Stimulated activated CD8-positive, alpha-beta memory T cell treated with anti-CD3 and anti-CD28 coated beads, Interleukin-12 subunit alpha, Interleukin-12 subunit beta, amount 100 ng/mL, for 1 hour (primary cell): ENCODE data around the gene CCL25.
"Not testable (repeated sequence)": the region's sequence is repeated elsewhere in the genome, so short reads cannot be mapped to it uniquely, and the experiment has no call there.

Experiments
- DNase-seq: peaks from one replicate; pipeline ENCODE4 v3.0.0-alpha.2; 2020; ENCODE audit warnings: low read depth

CCL25 gene

DNA sequence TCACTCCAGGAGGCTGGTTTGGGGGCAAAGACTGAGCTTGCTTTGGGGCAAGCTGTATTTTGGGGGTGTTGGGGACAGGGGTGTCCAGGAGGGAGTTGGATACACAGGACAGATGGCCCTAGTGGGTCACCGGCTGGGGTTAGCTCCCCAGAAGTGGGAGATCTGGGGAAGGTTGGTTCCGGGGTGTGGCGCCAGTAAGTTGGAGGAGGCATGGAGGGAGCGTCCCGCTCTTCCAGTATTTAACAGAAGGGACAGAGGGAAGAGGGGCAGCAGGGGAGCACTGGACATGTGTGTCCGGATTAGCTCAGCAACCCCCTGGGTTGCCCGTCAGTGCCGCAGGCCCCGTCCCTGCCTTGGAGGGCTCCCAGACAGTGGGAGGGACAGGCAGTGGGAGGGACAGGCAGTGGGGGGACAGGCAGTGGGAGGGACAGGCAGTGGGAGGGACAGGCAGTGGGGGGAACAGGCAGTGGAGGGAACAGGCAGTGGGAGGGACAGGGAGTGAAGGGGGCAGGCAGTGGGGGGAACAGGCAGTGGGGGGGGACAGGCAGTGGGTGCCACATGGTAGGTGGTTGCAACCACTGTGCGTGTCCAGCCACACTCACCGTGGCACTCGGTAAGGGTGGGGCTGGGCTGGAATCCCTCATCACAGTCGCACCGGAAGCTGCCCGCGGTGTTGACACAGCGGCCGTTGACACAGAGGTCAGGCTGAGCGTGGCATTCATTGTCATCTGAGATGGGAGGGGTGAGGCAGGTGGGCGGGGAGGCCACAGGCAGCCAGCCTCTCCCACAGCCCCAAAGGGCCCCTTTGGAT, 33.2 kb downstream of the CCL25 start:
- DNase-seq: no peak

DNA sequence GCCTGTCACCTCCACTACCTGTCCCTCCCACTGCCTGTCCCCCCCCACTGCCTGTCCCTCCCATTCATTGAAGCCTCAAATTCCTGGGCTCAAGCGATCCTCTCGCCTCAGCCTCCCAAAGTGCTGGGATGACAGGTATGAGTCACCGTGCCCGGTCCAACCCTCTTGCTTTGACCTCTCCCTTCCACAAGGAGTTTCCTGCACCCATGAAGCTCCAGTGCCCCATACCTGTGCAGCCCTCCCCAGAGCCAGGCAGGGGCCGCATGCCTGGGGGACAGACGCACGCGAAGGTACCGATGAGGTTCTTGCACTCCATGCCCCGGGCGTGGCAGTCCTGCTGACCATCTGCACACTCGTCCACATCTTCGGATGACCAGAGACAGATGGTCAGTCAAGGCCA, 34.3 kb downstream of the CCL25 start:
- no peak for DNase-seq

DNA sequence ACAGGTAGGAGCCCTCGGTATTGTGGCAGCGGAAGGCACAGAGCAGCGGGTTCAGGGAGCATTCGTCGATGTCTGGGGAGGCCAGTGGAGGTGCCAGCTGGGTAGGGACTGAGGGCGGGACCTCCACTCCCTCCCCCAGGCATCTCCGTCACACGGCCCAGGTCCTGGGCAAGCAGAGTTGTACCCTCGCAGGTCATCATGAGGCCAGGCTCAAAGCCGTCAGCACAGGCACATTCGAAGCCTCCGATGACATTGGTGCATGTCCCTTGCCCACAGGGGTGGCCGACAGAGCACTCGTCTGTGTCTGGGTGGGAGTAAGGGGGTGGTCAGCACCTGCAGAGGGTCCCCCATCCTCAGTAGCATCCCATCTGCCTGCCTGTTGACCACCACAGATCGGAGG, 35.3 kb downstream of the CCL25 start:
- DNase-seq: no peak

DNA sequence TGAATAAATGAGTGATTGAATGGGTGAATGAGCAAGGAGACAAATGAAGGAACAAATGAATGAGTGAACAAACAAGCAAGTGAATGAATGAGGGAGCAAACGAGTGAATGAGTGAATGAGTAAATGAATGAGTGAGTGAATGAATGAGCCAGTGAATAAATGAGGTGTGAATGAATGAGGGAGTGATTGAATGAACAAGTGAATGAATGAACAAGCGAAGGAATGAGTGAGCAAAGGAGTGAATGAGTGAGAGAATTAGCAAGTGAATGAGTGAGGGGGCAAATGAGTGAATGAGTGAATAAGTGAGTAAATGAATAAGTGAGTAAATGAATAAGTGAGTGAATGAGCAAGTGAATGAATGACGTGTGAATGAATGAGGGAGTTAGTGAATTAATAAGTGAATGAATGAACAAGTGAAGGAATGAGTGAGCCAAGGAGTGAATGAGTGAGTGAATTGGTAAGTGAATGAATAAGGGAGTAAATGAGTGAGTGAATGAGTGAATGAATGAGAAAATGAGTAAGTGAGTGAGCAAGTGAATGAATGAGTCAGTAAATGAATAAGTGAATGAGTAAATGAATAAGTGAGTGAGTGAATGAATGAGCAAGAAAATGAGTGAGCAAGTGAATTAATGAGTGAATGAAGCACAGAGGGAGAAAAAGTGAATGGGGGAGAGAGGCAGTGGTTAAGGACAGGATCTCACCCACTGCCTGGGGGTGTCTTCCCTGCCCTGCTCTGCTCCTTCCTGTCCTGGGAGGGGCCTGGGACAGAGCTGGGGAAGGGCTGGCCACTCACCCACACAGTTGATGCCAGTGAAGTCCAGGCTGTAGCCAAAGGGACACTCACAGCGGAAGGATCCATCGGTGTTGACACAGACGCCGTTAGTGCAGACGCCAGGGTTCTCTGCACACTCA, 36.4 kb downstream of the CCL25 start:
- DNase-seq: no peak

DNA sequence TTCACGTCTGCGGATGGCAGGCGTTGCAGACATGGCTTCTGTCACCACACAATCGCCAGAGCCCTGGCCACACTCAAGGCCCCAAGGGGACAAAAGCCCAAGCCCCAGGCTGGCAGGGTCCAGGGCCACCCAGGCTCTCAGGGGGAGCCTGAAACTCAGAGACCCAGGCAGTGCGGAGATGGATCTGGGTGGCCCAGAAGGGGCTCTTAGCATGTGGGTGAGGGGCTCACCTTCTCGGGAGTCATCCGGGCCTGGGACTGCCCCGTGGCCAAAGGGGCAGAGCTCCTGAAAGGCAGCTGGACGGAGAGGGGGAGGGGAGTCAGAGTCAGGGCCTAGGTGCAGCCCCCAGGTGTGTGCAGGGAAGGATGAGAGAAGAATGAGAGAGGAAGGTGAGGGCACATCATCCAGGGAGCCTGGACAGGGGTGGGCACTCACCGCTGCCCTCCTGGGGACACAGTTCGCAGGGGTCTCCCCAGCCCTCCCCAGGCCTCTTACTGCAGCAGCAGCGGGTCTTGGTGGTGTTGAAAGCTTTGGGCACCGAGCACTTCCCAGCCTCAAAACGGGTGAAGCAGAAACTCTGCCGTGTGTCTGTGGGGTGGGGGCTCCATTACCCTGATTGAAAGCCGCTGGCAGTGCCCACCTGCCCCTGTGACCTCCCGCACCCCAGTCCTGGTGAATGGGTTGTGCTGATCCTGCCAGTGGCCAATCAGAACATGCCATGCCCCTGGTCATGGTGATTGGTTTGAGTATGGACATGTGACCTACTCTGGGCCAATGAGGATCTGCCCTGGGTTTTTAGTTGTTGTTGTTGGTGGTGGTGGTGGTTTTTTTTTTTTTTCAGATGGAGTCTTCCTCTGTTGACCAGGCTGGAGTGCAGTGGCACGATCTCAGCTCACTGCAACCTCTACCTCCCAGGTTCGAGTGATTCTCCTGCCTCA, 37.4 kb downstream of the CCL25 start:
- DNase-seq: no peak

DNA sequence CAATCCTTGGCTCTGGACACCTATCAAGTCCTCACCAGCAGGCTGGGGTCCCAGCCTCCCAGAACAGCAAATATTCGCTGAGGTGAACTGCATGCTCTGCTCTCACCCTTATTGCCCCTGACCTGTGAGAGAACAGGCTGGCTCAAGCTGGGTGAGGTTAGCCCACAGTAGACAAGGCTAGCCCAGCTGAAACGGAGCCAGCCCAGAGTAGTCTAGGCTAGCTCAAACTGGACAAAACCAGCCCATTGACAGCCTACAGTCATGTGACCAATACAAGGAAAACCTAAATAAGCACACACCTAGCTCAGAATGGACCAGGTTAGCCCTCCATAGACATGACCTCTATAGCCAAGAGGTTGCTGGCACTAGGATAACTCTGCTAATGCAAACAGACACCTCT, 38.4 kb downstream of the CCL25 start:
- no peak for DNase-seq

DNA sequence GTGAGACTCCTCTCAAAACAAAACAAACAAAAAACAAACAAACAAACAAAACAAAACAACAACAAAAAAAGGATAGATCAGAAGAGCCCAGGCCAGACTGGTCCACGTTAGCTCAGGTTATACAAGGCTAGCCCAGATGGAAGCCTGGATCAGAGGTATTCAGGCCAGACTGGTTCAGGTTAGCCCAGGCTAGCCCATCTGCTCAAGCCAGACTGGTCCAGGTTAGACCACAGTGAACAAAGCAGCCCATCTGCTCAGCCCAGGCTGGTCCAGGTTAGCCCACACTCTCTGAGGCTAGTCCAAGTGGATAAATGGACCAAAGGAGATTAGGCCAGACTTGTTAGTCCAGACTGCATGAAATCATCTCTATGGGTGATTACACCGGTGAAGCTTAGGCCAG, 41.2 kb downstream of the CCL25 start:
- DNase-seq: no peak

DNA sequence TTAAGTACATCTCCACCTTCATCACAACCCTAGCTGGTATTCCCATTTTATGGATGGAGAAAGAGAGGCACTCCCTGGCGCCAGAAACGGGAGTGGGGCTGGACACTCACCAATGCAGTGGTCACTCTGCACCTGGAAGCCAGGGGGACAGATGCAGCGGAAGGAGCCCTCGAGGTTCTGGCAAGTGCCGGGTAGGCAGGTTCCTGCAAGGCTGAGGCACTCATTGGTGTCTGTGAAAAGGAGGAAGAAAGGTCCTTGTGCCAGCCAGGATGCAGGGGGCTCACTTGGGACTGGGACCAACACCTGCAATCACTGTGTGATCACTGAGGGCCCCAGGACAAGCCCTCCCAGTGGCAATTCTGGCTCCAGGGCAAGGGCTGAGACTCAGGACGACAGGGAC, 41.8 kb downstream of the CCL25 start:
- DNase-seq: no peak

DNA sequence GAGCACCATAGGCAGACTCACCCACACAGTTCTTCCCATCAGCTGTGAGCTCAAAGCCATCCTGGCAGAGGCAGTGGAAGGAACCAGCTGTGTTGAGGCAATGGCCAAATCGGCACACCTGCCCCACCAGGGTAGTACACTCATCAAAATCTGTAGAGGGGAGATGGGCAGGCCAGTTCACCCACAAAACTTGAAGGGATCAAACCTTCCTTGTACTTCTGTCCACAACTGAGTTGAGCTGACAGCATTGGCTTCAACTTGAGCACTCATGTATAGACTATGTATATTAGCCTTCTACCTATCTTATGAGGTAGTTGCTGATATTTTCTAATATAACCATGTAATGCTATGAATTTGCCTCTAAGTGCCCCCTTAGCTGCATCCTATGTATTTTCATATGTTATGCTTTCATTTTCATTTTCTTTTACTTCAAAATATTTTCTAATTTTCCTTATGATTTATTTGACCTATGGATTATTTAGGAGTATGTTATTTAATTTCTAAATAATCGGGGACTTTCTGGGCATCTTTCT, 42.9 kb downstream of the CCL25 start:
- no peak for DNase-seq

DNA sequence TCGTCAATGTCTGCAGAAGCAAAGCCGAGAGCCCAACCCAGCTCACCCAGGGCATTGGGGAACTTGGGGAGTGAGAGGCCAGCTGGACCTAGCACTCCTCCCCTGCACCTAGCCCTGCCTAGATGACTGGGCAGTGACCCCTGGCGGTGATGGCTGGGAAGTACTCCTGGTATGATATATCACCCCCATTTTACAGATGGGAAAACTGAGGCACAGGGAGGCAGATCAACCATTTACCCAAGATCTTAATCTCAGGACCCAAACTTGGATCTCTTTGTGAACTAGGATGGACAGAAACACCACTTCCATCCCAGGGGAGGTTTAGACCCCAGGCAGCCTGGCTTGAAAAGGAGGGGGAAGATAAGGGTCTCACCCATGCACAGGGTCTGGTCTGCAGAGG, 43.5 kb downstream of the CCL25 start:
- DNase-seq: no peak

DNA sequence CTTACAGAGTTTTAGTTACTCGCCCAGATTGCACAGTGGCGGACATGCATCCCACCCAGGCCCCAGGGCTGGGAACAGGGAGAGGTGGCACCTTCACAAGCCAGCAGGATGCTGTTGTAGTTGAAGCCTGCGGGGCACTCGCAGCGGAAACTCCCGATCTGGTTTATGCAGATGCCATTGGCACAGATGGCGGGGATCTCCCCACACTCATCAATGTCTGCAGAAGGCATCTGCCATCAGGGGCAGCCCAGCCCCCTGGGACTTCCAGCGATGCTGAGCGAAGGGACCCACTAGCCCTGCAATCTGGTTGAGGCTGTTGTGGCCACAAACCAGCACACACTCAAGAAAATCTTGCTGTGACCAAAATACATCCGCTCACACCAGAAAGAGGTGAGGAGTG, 44.6 kb downstream of the CCL25 start:
- no peak for DNase-seq

DNA sequence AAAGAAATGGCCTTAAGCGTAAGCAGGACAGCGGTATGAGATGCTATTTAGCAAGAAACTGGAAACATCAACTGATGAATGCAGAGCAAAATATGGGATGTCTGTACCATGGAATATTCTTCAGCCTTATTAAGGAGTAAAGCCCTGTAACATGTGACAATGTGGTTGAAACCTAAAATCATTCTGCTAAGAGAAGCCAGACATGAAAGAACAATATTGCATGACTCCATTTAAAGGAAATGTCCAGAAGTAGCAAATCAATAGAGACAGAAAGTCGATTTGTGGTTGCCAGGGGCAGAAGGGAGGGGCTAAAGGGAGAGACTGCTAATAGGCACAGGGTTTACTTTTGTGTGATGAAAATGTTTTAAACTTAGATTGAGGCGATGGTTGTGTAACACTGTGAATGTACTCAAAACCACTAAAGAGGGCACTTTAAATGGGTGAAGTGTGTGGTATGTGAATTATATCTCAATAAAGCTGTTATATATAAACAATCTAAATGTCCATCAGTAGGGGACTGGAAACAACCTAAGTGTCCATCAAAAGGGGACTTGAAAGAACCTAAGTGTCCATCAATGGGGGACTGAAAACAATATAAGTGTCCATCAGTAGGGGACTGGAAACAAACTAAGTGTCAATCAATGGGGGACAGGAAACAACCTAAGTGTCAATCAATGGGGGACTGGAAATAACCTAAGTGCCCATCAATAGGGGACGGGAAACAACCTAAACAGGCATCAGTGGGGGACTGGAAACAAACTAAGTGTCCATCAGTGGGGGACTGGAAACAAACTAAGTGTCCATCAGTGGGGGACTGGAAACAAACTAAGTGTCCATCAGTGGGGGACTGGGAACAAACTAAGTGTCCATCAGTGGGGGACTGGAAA, 45.4 kb downstream of the CCL25 start:
- DNase-seq: no peak

DNA sequence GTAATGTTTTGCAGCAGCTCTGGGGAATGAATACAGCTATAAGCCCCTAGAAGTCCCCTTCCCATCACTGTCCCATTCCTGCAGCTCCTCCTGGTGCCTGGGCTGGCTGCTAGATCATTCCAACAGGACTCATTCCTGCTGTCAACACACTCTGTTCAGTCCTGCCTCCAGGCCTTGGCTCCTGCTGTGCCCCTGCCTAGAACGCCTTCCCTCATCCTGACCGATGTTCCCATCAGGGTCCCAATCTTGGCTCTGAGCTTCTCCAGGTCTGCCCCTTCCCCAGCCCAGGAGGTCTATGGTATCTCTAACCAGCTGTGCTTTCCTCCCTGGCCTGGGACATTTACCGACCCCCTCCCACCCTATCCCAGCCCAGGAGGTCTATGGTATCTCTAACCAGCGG, 48.8 kb downstream of the CCL25 start:
- no peak for DNase-seq

DNA sequence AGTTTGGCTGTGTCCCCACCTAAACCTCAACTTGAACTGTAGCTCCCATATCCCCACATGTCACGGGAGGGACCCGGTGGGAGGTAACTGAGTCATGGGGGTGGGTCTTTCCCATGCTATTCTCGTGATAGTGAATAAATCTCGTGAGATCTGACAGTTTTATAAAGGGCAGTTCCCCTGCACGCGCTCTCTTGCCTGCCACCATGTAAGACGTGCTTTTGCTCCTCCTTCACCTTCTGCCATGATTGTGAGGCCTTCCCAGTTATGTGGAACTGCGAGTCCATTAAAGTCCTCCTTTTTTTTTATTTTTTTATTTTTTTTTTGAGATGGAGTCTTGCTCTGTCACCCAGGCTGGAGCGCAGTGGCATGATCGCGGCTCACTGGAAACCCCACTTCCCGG, 49.4 kb downstream of the CCL25 start:
- not testable (repeated sequence) for DNase-seq

DNA sequence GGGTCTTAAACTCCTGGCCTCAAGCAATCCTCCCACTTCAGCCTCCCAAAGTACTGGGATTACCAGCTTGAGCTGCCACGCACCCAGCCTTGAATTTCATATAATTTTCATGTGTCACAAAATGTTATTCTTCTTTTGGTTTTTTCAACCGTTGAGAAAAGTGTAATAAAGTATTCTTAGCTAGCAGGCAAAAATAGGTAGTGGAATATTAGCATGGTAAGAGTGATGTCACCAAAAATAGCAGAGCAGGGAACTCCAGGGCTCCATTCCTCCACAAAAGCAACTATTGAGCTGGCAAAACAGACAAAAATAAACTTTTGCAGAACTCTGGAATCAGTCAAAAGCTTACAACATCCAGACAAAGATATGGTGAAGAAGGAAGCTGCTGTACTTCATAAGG, 52.9 kb downstream of the CCL25 start:
- DNase-seq: no peak

DNA sequence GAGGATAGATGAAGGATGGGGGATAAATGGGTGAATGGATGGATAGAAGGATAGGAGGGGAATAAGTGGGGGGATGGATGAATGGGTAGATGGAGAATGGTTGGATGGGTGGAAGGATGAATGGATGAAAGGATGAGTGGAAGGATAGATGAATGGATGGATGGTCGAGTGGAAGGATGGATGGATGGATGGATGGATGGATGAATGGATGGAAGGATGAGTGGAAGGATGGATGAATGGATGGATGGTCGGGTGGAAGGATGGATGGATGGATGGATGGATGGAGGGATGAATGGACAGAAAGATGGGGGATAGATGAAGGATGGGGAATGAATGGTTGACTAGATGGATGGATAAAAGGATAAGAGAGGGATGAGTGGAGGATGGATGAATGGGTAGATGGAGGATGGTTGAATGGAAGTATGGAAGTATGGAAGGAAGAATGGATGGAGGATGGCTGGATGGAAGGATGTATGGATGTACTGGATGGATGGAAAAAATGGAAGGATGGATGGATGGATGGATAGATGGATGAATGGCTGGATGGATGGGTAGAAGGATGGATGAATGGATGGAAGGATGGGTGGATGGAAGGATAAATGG, 54.8 kb downstream of the CCL25 start:
- DNase-seq: no peak

DNA sequence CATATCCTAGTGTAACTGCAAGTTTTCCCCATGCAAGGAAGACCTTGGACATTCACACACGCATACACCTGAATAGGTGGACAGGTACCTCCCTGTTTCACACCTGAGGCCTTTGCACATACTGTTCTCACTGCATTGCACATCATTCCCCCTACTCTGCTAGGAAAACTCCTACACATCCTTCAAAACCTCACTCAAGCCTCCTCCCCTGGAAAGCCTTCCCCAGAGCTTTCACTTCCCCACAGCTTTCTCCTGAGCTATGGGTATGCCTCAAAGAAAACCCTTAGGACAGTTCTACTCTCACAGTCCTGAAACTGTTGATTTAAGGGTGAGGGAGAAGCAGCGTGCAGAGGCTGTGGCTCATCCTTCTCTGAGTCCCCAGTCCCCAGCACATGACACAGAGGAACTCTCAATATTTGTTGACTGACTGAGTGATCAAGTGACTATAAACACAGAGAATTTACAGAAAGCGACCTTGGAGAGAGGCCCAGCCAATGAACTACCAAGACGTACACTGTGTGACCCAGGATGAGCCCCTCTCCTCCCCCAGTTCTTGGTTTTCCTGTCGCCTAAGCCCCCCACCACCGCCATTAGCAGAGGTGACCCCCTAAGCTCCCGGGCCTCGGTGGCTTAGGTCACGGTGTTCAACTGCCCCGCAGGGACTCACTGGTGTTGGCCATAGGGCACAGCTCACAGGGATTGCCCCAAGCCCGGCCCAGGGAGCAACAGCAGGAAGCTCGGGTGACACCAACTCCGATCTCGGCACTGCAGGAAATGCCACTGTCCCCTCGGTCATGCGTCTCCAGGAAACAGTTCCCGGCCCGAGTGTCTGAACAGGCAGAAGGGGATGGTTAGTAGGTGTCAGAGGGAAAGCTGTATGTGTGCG, 56.2 kb downstream of the CCL25 start:
- no peak for DNase-seq

DNA sequence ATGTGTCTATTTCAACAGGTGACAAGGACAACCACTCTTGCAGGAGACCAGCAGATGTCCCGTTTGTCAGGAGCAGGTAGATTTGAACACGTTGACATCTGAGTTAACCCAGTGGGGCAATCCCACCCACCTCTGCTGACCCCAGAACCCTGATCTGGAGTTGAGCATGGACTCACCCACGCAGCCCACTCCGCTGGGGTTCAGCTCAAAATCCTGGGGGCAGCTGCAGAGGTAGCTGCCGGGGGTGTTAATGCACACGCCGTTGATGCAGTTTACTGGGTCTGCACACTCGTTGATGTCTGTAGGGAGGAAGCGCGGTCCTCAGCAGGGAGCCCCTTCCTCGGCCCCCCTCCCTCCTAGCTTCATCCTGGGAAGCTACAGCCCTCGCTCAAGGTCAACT, 56.9 kb downstream of the CCL25 start:
- DNase-seq: no peak

DNA sequence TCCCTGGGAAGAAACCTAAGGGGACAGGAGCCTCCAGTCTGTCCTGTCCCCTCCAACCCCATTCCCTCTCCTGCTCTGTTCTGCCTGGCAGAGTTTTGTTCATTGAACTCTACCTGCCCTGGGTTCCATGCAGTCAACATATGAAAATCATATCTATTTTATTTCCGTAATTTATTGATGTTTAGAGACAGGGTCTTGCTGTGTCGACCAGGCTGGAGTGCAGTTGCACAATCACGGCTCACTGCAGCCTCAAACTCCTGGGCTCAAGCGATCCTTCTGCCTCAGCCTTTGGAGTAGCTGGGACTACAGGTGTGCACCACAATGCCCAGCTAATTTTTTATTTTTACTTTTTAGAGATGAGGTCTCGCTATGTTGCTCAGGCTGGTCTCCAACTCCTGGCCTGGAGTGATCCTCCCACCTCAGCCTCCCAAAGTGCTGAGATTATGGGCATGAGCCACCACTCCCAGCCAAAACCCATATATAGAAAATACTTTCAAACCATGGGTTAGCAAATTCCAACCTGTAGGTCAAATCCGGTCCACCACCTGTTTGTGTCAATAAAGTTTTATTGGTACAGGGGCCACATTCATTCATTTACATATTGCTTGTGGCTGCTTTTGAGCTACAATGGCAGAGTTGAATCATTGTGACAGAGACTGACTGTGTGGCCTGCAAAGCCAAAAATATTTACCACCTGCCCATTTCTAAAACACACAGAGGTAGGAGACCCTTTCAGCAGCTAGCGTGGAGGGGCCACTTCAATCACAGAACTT, 57.5 kb downstream of the CCL25 start:
- no peak for DNase-seq
